HCT116 (cell line): ENCODE results near the gene ATF7.

Source experiments
- ATF3 ChIP-seq: IDR thresholded peaks from 2 replicates; pipeline ENCODE4 v1.6.1; 2012
- EZH2 ChIP-seq: fragments of 200-600 bp; sonication (generic); IDR thresholded peaks from 2 replicates; pipeline ENCODE4 v1.6.1; 2017; ENCODE audit warnings: antibody characterized with exemption, mixed run types
- POLR2AphosphoS5 ChIP-seq: IDR thresholded peaks from 2 replicates; pipeline ENCODE4 v1.6.1; 2011; ENCODE audit warnings: mild to moderate bottlenecking, low read depth, low read length, moderate library complexity
- YY1 ChIP-seq: IDR thresholded peaks from 2 replicates; pipeline ENCODE4 v1.6.1; 2011; ENCODE audit warnings: low read length, low read depth, moderate library complexity, mild to moderate bottlenecking; ENCODE audit not compliant: insufficient replicate concordance; ENCODE audit errors: extremely low read depth
- TF ChIP-seq, protein P1 (sequence below): IDR thresholded peaks from 2 replicates; pipeline ENCODE4 v1.6.1; 2012
- TF ChIP-seq, protein P2 (sequence below), 3 experiments: fragments of 200-600 bp in 1 of 3; sonication (generic) in 1 of 3; IDR thresholded peaks in 2 of 3; conservative IDR thresholded peaks in 1 of 3; 2 replicates each; pipeline ENCODE4 v1.5.1; 2012 to 2017; ENCODE audit warnings: low read depth in 2 of 3, low read length in 2 of 3, antibody characterized with exemption in 1 of 3, borderline replicate concordance in 1 of 3, control low read depth in 1 of 3, mild to moderate bottlenecking in 1 of 3, mixed read lengths in 1 of 3, mixed run types in 1 of 3, moderate library complexity in 1 of 3; ENCODE audit not compliant: insufficient read depth in 1 of 3

DNA sequence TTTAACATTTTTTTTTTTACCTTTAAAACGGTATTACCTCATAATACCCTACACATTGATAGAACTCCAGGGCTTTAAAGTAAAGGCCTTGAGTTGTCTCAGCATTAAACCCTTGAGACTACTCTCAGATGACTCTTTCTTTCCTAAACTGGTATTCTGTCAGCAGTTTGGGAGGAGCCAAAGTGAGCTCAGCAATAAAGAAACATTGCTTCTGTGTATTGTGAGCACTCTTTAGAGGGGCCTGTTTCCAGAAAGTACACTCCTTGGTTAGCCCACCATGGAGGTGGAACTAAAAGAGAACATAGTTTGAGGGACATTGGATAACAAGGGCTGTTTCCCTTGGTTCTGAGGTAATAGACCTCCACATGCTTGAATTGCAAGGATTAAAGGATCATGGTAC, 147.3 kb downstream of the ATF7 start:
- TF ChIP-seq YY1, result no peak
- TF ChIP-seq, protein P1, sequence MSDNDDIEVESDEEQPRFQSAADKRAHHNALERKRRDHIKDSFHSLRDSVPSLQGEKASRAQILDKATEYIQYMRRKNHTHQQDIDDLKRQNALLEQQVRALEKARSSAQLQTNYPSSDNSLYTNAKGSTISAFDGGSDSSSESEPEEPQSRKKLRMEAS, result no peak
- TF ChIP-seq, protein P2, sequence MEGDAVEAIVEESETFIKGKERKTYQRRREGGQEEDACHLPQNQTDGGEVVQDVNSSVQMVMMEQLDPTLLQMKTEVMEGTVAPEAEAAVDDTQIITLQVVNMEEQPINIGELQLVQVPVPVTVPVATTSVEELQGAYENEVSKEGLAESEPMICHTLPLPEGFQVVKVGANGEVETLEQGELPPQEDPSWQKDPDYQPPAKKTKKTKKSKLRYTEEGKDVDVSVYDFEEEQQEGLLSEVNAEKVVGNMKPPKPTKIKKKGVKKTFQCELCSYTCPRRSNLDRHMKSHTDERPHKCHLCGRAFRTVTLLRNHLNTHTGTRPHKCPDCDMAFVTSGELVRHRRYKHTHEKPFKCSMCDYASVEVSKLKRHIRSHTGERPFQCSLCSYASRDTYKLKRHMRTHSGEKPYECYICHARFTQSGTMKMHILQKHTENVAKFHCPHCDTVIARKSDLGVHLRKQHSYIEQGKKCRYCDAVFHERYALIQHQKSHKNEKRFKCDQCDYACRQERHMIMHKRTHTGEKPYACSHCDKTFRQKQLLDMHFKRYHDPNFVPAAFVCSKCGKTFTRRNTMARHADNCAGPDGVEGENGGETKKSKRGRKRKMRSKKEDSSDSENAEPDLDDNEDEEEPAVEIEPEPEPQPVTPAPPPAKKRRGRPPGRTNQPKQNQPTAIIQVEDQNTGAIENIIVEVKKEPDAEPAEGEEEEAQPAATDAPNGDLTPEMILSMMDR (IDR thresholded peaks at IDR 0.05 in 2 of 3, conservative IDR thresholded peaks at IDR 0.05 in 1 of 3; ENCODE audit: borderline replicate concordance in 1 of 3, insufficient read depth in 1 of 3, low read depth in 2 of 3, low read length in 2 of 3), result no peak
- no peak for TF ChIP-seq EZH2
- no peak for TF ChIP-seq ATF3
- no peak for TF ChIP-seq POLR2AphosphoS5
